HG03097 (cell line): ENCODE measurements around the gene KCNQ2.

Experiments
- ATAC-seq: cut with Tn5 transposase; IDR thresholded peaks from one replicate; pipeline ENCODE4 v1.9.1; 2021; ENCODE audit not compliant: unreplicated experiment, low FRiP score

The KCNQ2 gene

GRCh38 chr20:63458170-63459069, 14.0 kb downstream of the KCNQ2 start:
- no peak for ATAC-seq

DNA sequence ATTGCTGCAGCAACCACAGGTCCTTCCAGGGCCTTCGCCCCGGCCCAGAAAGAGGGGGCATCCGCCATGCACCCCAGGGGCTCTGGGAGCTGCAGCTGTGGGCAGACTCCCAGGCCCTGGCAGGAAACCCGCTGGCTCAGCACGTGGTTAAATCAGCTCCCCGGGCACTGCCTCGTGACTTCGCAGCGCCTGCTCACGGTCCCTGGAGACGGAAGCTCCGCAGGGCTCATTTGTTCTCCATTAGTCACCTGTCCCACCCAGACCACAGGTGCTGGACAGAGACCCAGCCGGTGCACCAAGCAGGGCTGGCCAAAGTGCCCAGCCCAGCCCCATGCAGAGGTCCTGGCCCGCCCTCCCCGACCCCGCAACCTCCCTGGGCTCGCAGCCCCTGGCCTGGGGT, 14.7 kb downstream of the KCNQ2 start:
- ATAC-seq: no peak

DNA sequence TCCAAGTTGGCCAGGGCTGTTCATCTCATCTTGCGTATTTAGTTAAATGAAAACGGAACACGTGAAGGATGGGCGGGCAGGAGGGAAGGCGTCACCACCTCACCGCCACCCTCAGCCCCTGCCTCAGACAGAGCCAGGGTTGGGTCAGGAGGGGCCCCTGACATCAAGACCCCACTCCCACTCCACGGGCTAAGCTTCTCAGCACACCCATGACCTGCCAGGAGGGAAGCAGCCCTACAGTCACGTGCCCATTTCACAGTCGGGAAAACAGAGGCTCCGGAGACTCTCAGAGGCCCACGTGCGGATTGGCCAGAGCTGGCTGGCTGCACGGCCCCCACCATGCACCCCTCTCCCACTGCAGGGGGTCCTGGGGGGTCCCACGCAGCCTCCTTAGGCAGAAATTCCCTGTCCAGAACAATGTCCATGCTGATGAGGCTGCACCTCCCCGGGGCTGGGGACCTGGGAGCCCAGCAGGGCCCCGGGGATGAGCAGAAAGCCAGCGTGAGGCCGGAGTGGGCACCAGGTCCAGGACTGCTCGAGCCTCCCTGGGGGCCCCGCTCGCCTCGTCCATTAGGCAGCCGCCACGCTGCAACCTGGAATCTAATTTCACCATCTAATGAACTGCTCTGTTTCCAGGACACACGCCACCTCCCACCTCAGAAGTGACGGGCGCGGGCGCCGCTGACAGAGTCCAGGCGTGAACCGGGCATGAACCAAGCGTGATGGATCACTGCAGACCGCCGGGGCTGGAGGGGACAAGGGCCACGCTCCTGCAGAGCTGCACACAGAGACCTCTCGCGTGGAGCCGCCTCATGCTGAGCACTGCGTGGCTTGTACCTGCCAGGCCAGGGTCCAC, 15.8 kb downstream of the KCNQ2 start:
- no peak for ATAC-seq

DNA sequence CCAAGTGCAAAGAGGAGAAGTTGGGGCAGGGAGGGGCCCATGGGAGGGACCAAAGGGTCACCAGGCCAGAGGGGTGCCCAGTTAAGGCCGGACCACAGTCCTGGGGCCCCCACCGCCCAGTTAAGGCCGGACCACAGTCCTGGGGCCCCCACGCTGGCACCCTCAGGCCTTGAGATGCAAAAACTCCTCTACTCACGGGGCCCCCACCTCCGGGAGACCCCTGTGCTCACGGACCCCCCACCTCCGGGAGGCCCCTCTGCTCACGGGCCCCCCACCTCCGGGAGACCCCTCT, 16.9 kb downstream of the KCNQ2 start:
- ATAC-seq: no peak

DNA sequence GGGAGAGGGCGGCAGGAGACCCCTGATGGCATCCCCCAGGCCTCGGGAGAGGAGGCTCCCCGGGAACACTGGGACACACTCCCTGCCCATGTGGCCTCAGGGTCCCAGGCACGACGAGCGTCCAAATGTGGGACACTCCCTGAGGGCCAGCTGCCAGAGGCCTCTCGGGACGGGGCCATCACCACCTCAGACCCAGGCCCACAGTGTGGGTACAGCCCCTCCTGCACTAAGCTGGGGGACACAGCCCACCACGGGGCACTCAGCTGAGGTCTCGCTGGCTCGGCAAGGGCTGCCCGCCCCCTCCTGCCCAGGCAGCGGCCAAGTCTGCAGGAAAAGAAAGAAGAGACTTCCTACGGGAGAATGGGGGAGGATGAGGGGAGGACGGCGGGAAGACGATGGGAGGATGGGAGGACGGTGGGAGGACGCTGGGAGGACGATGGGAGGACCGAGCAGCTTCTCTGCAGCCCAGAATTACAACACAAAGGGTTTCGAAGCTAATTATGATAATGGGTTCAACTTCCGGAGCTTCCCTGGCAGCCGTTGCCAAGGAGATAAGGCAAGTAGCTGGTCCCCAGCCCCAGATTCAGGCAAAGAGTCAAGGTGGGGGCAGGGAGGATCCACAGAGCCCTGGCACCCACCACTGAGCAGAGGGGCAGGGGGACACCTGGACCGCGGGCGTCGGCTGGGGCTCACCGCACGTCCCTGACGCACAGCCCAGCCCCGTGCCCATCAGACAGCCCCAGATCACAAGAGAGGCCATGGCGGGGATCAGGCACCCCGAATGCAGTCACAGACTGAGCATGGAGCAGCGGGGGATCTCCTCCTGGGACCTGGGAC, 17.5 kb downstream of the KCNQ2 start:
- no peak for ATAC-seq

DNA sequence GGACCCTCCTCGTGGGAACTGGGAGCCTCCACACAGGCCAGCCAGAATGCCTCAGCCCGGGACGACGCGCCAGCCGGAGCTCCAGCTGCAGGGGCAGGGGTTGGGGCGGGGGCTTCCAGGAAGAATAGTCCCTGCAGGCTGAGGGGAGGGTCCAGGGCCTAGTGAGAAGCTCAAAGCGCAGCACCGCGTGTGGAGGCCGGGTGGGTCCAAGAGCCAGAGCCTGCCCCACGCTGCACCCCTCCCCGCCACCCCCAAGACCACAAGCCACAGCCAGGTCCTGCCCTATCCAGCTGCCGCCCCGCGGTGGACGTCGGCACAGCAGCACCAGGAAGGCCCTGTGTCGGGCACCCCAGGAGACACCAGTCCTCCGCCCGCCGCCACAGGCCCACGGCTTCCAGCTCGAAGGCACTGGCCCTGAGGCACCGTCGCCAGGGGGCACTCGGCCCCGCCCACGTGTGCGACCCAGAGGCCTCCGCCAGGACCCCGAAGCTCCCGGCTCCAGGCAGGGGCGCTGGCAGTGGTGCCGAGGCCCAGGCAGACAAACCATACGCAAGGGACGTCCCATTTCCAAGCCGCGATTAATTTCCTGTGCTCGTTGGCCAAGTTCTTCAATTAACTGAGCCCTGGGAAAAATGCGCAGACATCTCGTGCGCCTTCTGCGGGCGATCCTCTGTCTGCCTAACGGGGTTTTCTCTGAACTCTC, 19.5 kb downstream of the KCNQ2 start:
- no peak for ATAC-seq

GRCh38 chr20:63452341-63452740, 20.1 kb downstream of the KCNQ2 start:
- ATAC-seq: no peak

- no peak for ATAC-seq
Observed at GRCh38 chr20:63451821-63452220, 20.6 kb downstream of the KCNQ2 start.

DNA sequence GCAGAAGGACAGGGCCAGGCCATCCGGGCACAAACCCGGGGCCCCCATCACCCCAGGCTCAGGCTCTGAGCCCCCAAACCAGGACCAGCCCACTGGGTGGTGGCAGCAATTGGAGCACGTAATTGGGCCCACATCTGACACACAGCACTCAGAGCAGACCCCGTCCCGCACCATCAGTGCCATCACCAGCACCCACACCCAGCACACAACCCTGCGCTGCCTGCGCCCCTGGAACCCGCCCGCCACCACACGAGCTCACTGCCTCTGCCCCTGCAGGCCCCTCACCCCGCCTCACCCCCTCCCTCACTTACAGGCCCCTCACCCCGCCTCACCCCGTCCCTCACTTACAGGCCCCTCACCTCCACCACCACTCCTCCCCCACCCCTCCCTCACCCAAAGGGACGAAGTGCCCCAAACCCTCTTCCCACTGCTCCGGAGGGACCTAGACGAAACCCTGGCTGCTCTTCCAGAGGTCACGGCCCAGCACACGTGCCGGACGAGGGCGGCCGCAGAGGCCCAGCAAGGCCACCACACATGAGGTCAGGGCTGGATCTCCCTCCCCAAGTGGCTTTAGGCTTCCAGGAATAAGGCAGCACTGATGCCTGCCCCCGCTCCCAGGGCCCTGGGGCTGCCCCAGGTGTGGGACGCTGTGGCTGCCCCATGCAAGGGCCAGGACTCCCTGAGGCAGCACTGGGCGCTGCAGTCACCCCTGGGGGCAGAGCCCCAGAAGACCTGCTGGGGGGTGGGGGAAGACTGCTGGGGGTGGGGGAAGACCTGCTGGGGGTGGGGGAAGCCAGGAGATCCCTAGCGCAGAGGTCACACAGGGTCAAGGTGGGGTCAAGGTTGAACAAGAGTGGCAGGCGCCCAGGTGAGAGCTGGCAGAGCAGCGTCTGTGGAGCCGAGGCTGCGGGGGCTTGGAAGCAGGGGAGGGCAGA, 22.4 kb downstream of the KCNQ2 start:
- ATAC-seq: no peak

GRCh38 chr20:63449025-63449424, 23.4 kb downstream of the KCNQ2 start:
- no peak for ATAC-seq

GRCh38 chr20:63448031-63448430, 24.4 kb downstream of the KCNQ2 start:
- ATAC-seq: no peak

- ATAC-seq: no peak
Observed at GRCh38 chr20:63447320-63447719, 25.1 kb downstream of the KCNQ2 start.

DNA sequence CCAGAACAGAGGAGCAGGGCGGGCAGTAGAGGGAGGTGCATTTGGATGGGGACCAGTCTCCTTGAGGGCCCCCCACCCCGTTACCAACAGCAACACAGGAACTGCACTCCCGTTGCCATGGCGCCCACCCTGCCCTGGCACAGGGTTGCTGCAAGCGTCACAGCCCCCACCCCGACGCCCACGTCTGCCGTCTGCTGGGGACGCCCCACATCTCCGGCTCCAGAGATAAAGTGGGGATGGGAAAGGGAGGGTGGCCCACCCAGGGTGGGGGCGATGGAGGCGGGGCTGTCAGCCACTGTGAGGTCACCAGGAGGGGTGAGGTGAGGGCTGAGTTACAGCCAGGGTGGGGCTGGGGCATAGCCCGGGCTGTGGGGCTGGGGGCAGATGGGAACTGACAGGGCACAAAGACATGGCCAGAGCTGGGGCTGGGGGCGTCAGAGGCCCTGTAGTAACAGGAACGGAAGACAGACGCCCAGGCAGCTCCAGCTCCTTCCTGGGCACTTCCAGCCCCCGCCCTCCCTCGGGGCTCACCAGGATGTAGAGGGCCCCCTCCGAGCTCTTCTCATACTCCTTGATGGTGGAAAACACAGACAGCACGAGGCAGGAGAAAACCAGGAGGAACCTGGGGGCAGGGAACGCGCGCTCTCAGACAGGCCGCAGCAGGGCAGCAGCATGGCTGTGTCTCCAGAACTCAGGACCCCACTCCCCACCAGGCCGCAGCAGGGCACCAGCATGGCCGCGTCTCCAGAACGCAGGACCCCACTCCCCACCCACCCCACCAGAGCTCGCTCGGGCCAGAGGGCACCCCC, 26.0 kb downstream of the KCNQ2 start:
- no peak for ATAC-seq

DNA sequence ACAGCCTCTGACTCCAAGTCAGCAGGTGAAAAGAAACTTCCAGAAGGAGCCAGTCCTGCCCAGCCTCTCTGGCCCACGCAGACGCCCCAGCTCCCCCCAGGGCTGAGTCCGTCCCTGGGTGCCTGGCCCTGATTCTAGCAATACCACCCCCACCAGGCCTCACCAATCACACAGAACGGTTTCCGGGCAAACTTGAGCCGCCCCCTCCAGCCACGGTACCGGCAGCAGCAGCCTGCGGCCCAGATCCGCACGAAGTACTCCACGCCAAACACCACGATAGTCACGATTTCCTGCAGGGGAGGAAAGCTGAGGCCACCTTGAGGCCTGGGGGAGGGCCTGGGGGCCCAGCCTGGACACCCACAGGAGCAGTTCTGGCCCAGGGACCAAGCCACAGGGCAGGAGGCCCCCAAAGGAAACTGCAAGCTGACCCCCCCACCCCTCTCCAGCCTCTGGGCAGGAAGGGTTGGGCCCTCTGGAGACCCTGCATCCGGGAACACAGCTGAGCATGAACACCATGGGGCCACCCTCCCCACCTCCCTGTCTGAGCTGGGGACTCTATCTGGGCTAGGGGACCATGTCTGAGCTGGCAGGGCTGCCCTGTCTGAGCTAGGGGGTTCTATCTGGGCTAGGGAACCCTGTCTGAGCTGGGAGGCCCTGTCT, 27.2 kb downstream of the KCNQ2 start:
- ATAC-seq: no peak

GRCh38 chr20:63444548-63444947, 27.9 kb downstream of the KCNQ2 start:
- ATAC-seq: no peak

DNA sequence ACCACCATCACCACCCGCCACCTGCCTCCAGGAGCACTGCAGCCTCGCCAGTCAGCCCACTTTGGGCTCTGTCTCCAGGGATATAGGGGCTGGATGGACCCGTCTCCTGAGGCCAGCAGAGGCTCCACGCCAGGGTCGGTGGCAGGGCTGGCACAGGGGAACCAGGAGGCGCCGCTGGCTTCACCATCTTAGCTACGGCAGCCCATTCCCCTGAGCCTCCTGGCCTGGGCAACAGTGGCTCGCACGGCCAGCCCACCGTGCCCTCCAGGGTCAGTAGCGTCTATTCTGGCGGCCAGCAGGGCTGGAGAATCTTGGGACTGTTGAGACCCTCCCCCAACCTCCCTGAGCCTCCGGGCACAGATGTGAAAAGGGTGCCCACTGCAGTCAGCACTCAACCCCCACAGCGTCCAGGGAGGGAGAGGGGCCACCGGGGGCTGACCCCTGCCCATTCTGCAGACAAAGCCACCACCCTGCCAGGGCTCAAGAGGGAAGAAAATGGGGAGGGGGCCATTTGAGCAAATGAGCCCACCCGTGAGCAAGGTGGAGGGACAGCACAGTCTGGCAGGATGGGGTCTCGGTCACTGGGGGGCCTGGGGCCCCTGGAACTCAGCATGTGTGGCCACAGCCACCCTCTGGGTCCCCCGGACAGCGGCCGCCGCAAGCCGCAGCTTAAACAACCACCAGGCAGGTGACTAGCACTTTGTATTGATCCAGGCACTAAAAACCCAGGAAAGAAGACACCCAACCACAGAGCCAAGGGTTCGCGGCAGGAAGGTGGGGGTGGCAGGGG, 28.7 kb downstream of the KCNQ2 start:
- ATAC-seq: no peak

DNA sequence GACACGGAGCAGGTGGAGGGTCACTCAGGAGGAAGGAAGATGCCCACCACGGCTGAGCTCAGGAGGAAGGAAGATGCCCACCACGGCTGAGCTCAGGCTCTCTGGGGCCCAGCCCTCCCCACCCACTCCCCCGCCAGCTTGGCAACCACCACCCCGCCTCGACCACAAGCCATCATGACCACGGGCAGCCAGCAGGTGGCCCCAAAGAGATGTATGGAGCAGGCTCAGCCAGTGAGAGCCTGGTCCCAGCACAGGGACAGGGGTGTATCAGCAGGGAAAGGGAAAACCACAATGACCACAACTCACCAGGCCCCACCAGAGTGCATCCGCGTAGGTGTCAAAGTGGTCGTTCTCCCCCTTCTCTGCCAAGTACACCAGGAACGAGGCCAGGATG, 30.4 kb downstream of the KCNQ2 start:
- no peak for ATAC-seq
